Measurements from ENCODE around the gene NTMT2. TPM values are rescaled to one million over a fixed set of nuclear protein-coding genes. Genes with fewer than 3 reads are reported as not detected.
A peak's percentile ranks its signal among the peaks of the same experiment; 100 is the strongest.
"Not testable (repeated sequence)": the region's sequence is repeated elsewhere in the genome, so short reads cannot be mapped to it uniquely, and the experiment has no call there.

The NTMT2 gene
- not detected in 2 replicates for total RNA-seq

GRCh38 chr1:170145770-170146676, at the start of gene NTMT2:
TSS of gene NTMT2 (plus strand) at chr1:170145959. CDS start at chr1:170146108, 149 bp downstream.
- DNase-seq (ENCODE audit: low read depth): peak; percentile 59
- Histone ChIP-seq H3K27me3 (ENCODE audit: control insufficient read depth, insufficient read depth, low read length) (no peaks in the 10 kb centered on the region), H3K36me3 (ENCODE audit: control insufficient read depth, insufficient read depth, low read length) (no peaks in the 10 kb centered on the region), H3K4me3 (ENCODE audit: low read depth, low read length) (no peak within 1 kb of the TSS)
- no peak for FAIRE-seq
- TF ChIP-seq, protein P1, sequence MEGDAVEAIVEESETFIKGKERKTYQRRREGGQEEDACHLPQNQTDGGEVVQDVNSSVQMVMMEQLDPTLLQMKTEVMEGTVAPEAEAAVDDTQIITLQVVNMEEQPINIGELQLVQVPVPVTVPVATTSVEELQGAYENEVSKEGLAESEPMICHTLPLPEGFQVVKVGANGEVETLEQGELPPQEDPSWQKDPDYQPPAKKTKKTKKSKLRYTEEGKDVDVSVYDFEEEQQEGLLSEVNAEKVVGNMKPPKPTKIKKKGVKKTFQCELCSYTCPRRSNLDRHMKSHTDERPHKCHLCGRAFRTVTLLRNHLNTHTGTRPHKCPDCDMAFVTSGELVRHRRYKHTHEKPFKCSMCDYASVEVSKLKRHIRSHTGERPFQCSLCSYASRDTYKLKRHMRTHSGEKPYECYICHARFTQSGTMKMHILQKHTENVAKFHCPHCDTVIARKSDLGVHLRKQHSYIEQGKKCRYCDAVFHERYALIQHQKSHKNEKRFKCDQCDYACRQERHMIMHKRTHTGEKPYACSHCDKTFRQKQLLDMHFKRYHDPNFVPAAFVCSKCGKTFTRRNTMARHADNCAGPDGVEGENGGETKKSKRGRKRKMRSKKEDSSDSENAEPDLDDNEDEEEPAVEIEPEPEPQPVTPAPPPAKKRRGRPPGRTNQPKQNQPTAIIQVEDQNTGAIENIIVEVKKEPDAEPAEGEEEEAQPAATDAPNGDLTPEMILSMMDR (IDR thresholded peaks at IDR 0.05; ENCODE audit: insufficient read depth, low read length, severe bottlenecking): no peak

GRCh38 chr1:170095976-170096748, 49.6 kb upstream of the NTMT2 start:
- FAIRE-seq: no peak
- no peak for DNase-seq (ENCODE audit: low read depth)
- TF ChIP-seq, protein P1 (IDR thresholded peaks at IDR 0.05; ENCODE audit: insufficient read depth, low read length, severe bottlenecking): no peak
- no peaks in the 10 kb centered on the region for H3K27me3 ChIP-seq (ENCODE audit: control insufficient read depth, insufficient read depth, low read length)
- H3K36me3 ChIP-seq (ENCODE audit: control insufficient read depth, insufficient read depth, low read length): no peaks in the 10 kb centered on the region
- H3K4me3 ChIP-seq (ENCODE audit: low read depth, low read length): no peak overlapping the region

- FAIRE-seq: no peak
- no peaks in the 10 kb centered on the region for H3K36me3 ChIP-seq (ENCODE audit: control insufficient read depth, insufficient read depth, low read length)
- H3K4me3 ChIP-seq (ENCODE audit: low read depth, low read length): no peak overlapping the region
These were observed 48.9 kb upstream of the NTMT2 start for GRCh38 chr1:170096806-170097340.

GRCh38 chr1:170097449-170097948, 48.3 kb upstream of the NTMT2 start:
- H3K27me3 ChIP-seq (ENCODE audit: control insufficient read depth, insufficient read depth, low read length): no peaks in the 10 kb centered on the region
- FAIRE-seq (no peak), DNase-seq (ENCODE audit: low read depth) (no peak)
- TF ChIP-seq, protein P1 (IDR thresholded peaks at IDR 0.05; ENCODE audit: insufficient read depth, low read length, severe bottlenecking): no peak
- H3K4me3 ChIP-seq (ENCODE audit: low read depth, low read length): no peak overlapping the region
- no peaks in the 10 kb centered on the region for H3K36me3 ChIP-seq (ENCODE audit: control insufficient read depth, insufficient read depth, low read length)

More at GRCh38 chr1:170096806-170097340, 48.9 kb upstream of the NTMT2 start:
- H3K27me3 ChIP-seq (ENCODE audit: control insufficient read depth, insufficient read depth, low read length): no peaks in the 10 kb centered on the region
- TF ChIP-seq, protein P1 (IDR thresholded peaks at IDR 0.05; ENCODE audit: insufficient read depth, low read length, severe bottlenecking): no peak
- no peak for DNase-seq (ENCODE audit: low read depth)

- not testable (repeated sequence) for H3K36me3 ChIP-seq (ENCODE audit: control insufficient read depth, insufficient read depth, low read length); H3K27me3 ChIP-seq (ENCODE audit: control insufficient read depth, insufficient read depth, low read length); DNase-seq (ENCODE audit: low read depth); FAIRE-seq; H3K4me3 ChIP-seq (ENCODE audit: low read depth, low read length)
These were observed 32.6 kb upstream of the NTMT2 start for GRCh38 chr1:170113140-170113539.

DNA sequence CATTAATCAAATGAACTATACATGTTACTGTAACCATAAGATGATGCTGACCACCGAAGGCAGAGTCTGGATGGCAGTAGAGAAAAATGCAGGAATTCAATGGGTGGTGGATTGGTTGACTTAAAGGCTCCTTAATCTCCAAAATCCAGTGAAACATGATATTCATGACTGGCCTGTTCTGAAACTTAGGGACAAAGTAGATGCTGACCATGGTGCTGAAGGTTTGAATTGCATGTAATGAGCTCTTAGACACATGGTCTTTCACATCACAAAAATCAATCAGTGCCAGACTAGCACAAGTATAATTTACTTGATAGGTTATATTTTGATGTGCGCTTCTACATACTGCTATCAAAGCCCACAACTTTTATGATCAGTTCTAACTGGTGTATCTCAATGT, 30.9 kb upstream of the NTMT2 start:
- no peaks in the 10 kb centered on the region for H3K36me3 ChIP-seq (ENCODE audit: control insufficient read depth, insufficient read depth, low read length)
- DNase-seq (ENCODE audit: low read depth): peak; percentile 18
- H3K4me3 ChIP-seq (ENCODE audit: low read depth, low read length): no peak overlapping the region
- FAIRE-seq: no peak
- TF ChIP-seq, protein P1 (IDR thresholded peaks at IDR 0.05; ENCODE audit: insufficient read depth, low read length, severe bottlenecking): no peak
- no peaks in the 10 kb centered on the region for H3K27me3 ChIP-seq (ENCODE audit: control insufficient read depth, insufficient read depth, low read length)
